GM20431 (cell line): ENCODE results near the gene SYDE2.

Experiments used
- in situ Hi-C: fragments of 300-500 bp; cut with MseI, MboI; formaldehyde crosslinking; loops from one replicate; pipeline ENCODE4 v1.15.0; 2020; ENCODE audit warnings: low sequenced_read_pairs; ENCODE audit not compliant: unreplicated experiment

SYDE2 gene

DNA sequence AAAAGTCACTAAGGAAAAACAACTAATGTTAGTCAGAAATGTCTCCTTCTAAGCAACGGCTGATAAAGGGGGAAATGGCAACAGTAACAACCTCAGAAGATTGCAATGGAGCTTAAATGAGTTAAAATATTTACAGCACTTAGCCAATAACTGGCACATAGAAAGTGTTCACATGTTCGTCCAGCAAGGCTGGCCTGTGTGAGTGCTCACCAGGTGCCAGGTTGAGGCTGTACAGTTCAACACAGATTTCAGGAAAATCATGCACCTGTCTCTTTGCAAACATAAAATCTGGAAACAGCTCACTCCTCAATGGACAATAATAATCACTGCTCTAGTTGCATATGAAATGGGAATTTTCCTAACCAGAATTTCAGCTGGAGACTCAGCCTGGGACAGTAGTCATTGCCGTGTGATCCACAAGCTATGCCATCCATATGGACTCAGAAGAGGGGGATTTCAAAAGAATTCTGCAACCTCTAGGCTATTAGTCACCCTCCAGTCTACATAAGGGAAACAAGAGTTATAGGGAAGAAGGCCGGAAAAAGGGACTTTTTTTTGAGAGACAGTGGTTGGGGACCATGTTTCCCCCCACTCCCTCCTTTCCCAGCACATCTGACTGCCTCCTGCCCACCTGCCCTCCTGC is 68.6 kb downstream of the SYDE2 start:
- in situ Hi-C loops: no loop called here

DNA sequence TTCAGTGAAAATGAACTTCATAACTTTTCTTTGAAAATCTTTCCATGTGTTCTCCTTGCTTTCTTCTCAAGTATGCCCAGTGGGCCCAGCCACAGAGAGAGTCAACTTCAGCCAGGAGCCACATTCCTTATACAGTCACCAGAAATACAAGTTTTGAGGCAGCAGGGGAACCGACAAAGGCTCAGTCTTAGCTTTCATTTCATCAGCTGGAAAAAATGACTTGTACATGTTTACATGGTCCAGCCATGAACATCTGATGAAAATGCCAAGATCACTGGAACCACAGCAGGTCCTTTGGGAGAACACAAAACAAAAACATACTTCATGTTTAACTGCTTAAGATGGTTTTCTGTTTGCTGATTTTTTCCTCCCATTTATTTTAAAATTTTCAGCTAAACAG is 72.5 kb downstream of the SYDE2 start:
- in situ Hi-C loops: no loop called here

DNA sequence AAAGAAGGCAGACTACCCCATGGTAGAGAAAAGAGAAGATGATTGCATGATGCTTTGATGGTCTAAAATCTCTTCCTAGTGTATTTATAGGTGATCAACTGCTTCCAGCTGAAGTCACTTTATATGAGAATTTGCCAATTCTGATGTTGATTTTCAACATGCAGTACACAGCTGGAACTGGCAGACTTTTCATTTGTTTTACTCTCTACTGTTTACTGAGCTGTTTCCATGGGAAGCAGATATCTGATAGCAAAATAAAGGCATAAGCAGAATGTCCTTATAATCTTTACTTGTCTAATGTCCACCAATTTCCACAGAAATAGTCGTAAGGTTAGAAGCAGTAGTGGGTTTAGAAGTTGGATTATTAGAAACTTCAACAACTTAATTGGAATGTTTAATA is 74.9 kb downstream of the SYDE2 start:
- in situ Hi-C loops: no loop called here

DNA sequence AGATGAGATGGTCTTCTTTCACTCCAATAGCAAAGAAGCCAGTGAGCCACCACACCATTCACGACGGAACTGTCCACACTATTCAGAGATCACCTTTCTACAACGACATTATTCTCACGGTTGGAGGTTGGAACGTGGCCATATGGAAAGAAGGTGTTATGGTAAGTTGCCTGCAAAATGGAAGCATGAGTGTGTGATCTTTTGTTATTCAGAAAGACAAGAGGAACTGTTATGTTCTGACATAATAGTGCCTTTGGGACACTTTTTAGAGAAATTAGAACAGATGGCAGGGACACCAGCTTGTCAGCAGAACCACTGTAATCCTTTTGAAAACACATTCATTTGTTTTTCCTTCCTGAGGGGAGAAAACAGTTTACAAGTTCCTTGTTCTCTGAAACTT is 76.7 kb downstream of the SYDE2 start:
- in situ Hi-C loops: no loop called here

DNA sequence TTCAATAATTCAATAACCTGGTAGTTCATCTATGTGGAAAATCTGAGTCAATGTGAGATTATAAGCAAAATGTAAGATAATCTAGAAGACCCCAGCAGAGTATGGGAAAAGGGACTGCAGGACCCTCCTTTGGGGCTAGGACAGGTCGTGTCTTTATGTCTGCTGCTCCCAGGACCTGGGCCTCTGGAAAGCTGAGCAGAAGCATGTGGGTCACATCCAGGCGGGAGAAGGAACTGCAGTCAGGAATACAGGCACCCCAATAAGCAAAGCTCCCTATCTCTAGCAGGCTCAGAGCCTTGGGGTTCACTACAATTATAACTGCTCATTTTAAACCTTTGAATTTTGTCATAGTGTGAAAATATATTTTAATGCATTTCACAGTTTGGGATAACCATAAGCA is 78.6 kb downstream of the SYDE2 start:
- in situ Hi-C loops: no loop called here

DNA sequence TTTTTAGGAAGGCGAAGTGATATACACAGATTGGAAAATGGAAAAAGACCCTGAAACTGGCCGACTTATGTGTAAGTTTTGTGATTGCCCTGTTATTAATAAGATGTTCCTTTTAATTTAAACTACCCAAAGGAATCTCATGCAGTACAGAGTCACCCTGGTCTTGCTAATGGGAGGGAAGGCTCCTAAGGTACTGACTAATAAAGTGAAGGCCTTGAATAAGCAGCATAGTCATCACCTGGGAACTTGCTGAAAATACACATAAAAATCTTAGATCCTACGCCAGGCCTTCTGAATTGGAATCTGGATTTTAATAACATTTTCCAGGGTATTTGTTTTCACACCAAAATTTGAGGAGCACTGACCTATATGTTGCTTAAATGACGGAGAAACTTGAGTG is 79.1 kb downstream of the SYDE2 start:
- in situ Hi-C loops: no loop called here

DNA sequence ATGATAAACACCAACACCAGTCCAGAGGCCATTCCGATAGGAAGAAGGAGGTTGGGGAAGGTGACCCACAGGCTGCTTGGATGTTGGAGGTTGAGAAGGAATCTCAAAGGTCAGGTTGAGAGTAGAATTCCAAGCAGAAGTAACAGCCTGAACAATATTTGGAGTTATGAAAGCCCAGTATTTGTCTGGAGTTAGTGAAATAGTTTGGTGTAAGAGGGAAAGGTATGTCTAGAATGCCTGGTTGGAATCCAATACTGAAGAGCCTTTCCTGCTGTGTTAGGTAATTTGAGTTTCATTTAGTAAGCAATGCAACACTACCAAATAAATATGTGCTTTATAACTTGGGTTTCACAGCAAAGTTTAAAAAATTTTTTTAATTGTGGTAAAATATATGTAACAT is 82.1 kb downstream of the SYDE2 start:
- in situ Hi-C loops: no loop called here

DNA sequence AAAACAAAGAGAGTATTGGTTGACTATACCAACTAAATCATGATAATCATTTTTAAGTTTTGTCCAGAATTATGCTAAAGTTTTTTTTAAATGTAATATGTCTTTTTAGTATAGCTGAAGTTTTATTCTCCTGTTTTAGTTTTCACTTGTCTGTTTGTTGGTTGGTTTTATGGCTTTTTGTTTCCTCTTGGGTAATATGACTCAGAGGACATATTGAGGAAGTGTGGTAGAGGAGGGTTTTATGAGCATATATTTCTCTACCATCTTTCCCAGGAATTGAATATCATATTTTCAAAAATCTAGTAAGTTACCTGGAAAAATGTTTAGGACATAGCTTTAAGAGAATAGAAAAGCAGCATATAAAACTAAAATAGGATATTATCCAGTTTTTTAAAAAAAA is 84.0 kb downstream of the SYDE2 start:
- in situ Hi-C loops: no loop called here

DNA sequence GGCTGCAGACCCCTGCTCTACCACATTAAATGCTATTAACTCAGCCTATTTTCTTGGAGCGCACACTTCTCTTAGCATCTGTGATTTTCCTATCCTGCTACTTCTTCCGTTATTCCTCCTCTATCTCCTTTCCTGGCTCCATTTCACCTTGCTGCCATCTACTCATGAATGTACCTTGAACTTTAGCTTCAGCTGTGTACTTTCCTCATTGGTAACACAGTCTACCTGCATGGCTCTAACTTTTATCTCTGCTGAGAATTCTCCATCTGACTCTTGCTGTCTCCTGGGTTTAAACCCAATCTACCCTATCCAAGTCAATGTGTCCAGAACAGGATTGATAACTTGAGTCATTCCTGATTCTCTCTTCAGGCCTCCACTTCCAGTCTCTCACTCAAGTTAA is 84.9 kb downstream of the SYDE2 start:
- in situ Hi-C loops: no loop called here

DNA sequence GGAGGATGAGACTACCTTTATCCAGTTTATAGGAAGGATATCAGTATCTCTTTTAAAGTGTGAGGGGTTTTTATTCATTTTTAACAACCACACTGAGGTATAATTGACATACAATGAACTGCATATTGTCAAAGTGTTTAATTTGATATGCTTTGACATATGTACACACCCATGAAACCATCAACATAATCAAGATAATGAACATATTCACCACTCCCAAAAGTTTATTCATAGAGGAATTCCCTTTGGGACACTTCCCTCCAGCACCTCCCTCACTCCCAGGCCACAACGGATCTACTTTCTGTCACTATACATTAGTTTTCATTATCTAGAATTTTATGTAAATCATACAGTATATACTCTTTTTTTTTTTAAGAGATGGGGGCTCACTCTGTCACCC is 89.1 kb downstream of the SYDE2 start:
- in situ Hi-C loops: no loop called here

DNA sequence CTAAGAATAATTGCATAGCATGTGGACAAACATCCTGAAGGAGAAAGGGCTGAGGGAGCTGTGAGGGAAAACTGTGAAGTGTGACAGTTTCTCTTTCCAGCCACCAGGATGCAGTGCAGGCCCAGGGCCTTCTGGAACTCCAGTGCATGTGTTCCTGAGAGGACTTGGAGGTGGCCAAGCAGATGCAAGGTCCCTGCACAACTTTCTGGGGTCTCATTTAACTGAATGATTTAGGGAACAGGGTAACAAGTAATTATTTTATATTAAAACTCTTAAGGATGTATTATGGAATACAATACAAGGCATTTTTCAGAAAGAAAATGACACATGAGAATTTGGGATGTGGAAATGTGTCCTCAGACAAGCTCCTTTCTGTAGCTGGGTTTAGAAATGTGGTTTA is 91.3 kb downstream of the SYDE2 start:
- in situ Hi-C loops: no loop called here
